HL-60 (cell line): Measurements from ENCODE around the gene GJB1.

Experiments
- GABPA ChIP-seq: IDR thresholded peaks from 2 replicates; pipeline ENCODE4 v1.6.1; 2012; ENCODE audit warnings: low read depth
- POLR2AphosphoS5 ChIP-seq: IDR thresholded peaks from 2 replicates; pipeline ENCODE4 v1.6.1; 2012; ENCODE audit warnings: low read depth
- TF ChIP-seq, protein P1 (sequence below): IDR thresholded peaks from one replicate; pipeline ENCODE4 v1.5.1; 2011; ENCODE audit warnings: low read length, control low read depth, inconsistent platforms; ENCODE audit not compliant: insufficient read depth
- TF ChIP-seq, protein P2 (sequence below): IDR thresholded peaks from 2 replicates; pipeline ENCODE4 v1.6.1; 2012; ENCODE audit warnings: low read depth; ENCODE audit not compliant: insufficient replicate concordance

DNA sequence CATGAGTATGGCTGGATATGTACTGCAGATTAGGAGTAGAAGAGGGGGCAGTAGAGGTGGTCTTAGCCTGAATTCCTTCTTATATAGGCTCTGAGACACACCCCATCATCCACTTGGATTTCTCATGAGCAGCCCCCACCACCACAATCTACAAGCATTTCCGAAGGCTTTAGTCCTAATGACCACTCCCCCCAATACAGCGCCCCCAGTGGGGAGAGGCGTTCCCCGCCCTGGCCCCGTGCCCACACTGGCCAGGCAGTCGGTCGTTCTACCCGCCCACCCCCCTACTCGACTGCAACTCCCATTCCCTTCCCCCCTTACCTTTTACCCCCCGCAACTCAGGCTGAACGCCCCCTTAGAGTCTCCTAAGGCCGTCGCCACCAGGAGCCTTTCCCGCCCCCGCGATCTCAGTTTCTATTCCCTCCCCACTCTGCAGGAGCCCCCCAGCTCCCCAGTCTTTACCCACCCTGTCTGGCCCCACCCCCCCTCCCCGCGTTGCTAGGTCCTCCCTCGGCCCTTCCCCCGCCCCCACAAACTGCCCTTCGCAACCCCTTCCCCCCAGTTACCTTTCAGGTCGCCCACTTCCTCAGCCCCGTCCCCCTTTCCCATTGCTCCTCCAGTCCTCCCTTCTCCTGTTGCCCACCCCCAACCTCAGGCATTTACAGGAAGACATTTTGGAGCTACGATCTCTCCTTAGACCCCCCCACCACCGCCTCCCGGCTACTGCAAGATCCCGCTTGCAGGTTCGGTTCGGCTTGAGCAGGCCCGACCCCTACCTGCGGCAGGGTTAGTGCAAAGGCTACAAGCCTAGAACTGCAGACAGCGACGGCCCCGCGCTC is 30.4 kb downstream of the GJB1 start:
- TF ChIP-seq, protein P1, sequence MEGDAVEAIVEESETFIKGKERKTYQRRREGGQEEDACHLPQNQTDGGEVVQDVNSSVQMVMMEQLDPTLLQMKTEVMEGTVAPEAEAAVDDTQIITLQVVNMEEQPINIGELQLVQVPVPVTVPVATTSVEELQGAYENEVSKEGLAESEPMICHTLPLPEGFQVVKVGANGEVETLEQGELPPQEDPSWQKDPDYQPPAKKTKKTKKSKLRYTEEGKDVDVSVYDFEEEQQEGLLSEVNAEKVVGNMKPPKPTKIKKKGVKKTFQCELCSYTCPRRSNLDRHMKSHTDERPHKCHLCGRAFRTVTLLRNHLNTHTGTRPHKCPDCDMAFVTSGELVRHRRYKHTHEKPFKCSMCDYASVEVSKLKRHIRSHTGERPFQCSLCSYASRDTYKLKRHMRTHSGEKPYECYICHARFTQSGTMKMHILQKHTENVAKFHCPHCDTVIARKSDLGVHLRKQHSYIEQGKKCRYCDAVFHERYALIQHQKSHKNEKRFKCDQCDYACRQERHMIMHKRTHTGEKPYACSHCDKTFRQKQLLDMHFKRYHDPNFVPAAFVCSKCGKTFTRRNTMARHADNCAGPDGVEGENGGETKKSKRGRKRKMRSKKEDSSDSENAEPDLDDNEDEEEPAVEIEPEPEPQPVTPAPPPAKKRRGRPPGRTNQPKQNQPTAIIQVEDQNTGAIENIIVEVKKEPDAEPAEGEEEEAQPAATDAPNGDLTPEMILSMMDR: peak; percentile 21
- TF ChIP-seq POLR2AphosphoS5 (no peak), GABPA (no peak)
- TF ChIP-seq, protein P2, sequence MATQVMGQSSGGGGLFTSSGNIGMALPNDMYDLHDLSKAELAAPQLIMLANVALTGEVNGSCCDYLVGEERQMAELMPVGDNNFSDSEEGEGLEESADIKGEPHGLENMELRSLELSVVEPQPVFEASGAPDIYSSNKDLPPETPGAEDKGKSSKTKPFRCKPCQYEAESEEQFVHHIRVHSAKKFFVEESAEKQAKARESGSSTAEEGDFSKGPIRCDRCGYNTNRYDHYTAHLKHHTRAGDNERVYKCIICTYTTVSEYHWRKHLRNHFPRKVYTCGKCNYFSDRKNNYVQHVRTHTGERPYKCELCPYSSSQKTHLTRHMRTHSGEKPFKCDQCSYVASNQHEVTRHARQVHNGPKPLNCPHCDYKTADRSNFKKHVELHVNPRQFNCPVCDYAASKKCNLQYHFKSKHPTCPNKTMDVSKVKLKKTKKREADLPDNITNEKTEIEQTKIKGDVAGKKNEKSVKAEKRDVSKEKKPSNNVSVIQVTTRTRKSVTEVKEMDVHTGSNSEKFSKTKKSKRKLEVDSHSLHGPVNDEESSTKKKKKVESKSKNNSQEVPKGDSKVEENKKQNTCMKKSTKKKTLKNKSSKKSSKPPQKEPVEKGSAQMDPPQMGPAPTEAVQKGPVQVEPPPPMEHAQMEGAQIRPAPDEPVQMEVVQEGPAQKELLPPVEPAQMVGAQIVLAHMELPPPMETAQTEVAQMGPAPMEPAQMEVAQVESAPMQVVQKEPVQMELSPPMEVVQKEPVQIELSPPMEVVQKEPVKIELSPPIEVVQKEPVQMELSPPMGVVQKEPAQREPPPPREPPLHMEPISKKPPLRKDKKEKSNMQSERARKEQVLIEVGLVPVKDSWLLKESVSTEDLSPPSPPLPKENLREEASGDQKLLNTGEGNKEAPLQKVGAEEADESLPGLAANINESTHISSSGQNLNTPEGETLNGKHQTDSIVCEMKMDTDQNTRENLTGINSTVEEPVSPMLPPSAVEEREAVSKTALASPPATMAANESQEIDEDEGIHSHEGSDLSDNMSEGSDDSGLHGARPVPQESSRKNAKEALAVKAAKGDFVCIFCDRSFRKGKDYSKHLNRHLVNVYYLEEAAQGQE: no peak
